A549 (cell line): Measurements from ENCODE around the gene EXOC2. TPM values are rescaled to one million over a fixed set of nuclear protein-coding genes. Genes with fewer than 3 reads are reported as not detected.

Experiments used
- ATAC-seq, 2 experiments: fragments of 200-7000 bp in 1 of 2; fragments of >200 bp in 1 of 2; cut with Nextera tagmentation in 1 of 2; cut with Tn5 transposase in 1 of 2; 3 replicates each; pipeline versions ENCODE4 v1.8.0 to v1.9.1; 2018 to 2020; ENCODE audit warnings: mild to moderate bottlenecking in 1 of 2, moderate library complexity in 1 of 2
- CTCF ChIA-PET: fragments of 300-600 bp; sonication (Branson Sonifier 250); formaldehyde crosslinking; extraction: SDS; loops from one replicate; lab custom pipeline; 2021; ENCODE audit warnings: antibody characterized with exemption, inconsistent platforms; lab: Yijun Ruan, JAX
- POLR2A ChIA-PET: fragments of 350-600 bp; formaldehyde crosslinking; extraction: SDS; loops from one replicate; lab custom pipeline; 2021; ENCODE audit warnings: antibody characterized with exemption, inconsistent platforms; lab: Yijun Ruan, JAX
- DNase-seq, 2 experiments: peaks; one replicate each; pipeline versions ENCODE4 v3.0.0 to v3.0.0-alpha.2; 2011 to 2016; ENCODE audit warnings: low read depth in 1 of 2, low spot score in 1 of 2
- FAIRE-seq: peaks from 2 replicates; lab custom pipeline; 2011; peaks lifted over from hg19 to GRCh38; lab: Jason Lieb, UNC
- H3K27ac ChIP-seq, 2 experiments: fragments of >200 bp; sonication (Bioruptor Twin); formaldehyde crosslinking; 3 replicates each; pipeline ENCODE4 v1.5.1; 2016 to 2017
- H3K4me1 ChIP-seq: fragments of >200 bp; sonication (Bioruptor Twin); formaldehyde crosslinking; 3 replicates; pipeline ENCODE4 v1.6.1; 2016
- H3K4me2 ChIP-seq: fragments of >200 bp; sonication (Bioruptor Twin); formaldehyde crosslinking; 3 replicates; pipeline ENCODE4 v1.6.1; 2016
- H3K4me3 ChIP-seq: fragments of >200 bp; sonication (Bioruptor Twin); formaldehyde crosslinking; 3 replicates; pipeline ENCODE4 v1.5.1; 2016
- H3K9me3 ChIP-seq: fragments of >200 bp; sonication (Bioruptor Twin); formaldehyde crosslinking; 3 replicates; pipeline ENCODE4 v1.6.1; 2016
- CBX2 ChIP-seq: fragments of 200-600 bp; sonication (generic); IDR thresholded peaks from 2 replicates; pipeline ENCODE4 v1.6.1; 2016; ENCODE audit warnings: low read depth, mild to moderate bottlenecking, borderline replicate concordance
- CHD4 ChIP-seq: fragments of 200-600 bp; sonication (generic); IDR thresholded peaks from 2 replicates; pipeline ENCODE4 v1.6.1; 2016; ENCODE audit warnings: antibody characterized with exemption, mild to moderate bottlenecking, borderline replicate concordance
- FOSB ChIP-seq: fragments of 250-450 bp; sonication (Bioruptor Pico); IDR thresholded peaks from 2 replicates; pipeline ENCODE4 v1.5.0; 2020; ENCODE audit warnings: mild to moderate bottlenecking, moderate library complexity
- JUN ChIP-seq, 2 experiments: fragments of >200 bp; sonication (Bioruptor Twin); formaldehyde crosslinking; IDR thresholded peaks; 2 replicates in 1 of 2; 3 replicates in 1 of 2; pipeline ENCODE4 v1.6.1; 2016 to 2017
- KDM5A ChIP-seq: fragments of 200-600 bp; sonication (generic); IDR thresholded peaks from 2 replicates; pipeline ENCODE4 v1.6.1; 2016; ENCODE audit warnings: antibody characterized with exemption, mild to moderate bottlenecking
- MAZ ChIP-seq: fragments of 150-350 bp; IDR thresholded peaks from 2 replicates; pipeline ENCODE4 v1.6.1; 2014; ENCODE audit warnings: antibody characterized with exemption, low read depth, low read length, borderline replicate concordance
- PHF8 ChIP-seq: fragments of 200-600 bp; sonication (generic); IDR thresholded peaks from 2 replicates; pipeline ENCODE4 v1.6.1; 2016; ENCODE audit warnings: low read depth, mild to moderate bottlenecking, antibody characterized with exemption, moderate library complexity, borderline replicate concordance
- POLR2A ChIP-seq: IDR thresholded peaks from 2 replicates; pipeline ENCODE4 v1.6.1; 2012; ENCODE audit warnings: mild to moderate bottlenecking, low read length
- ZSCAN20 ChIP-seq: fragments of 250-450 bp; sonication (Bioruptor Pico); IDR thresholded peaks from 2 replicates; pipeline ENCODE4 v1.8.0; 2022; ENCODE audit warnings: mild to moderate bottlenecking, moderate library complexity
- WGBS: methylation state at CpG from one replicate; pipeline ENCODE4 v1.1.6; 2017; ENCODE audit errors: missing lambda C conversion rate; 5-methylcytosine and 5-hydroxymethylcytosine counted together
- polyA minus RNA-seq: library from RNA; depleted of rRNA, polyadenylated mRNA; stranded (reverse); fragments of >200 nt; gene quantifications from 2 replicates; pipeline ENCODE4 v1.2.3, GENCODE V29; 2011; rRNA and poly(A)+ RNA removed
- polyA plus RNA-seq, 4 experiments: library from polyadenylated mRNA; depleted of rRNA in 3 of 4; stranded (reverse); fragments of >200 nt; fragmentation: RNase III in 1 of 4; extraction: RNeasy Plus Mini Kit Qiagen cat#74134 plus additional on column Dnase treatment in 1 of 4; gene quantifications; 2 replicates in 3 of 4; 3 replicates in 1 of 4; pipeline ENCODE4 v1.2.3, GENCODE V29; 2011 to 2017
- TF ChIP-seq, protein P1 (sequence below): fragments of >200 bp; sonication (Bioruptor Twin); formaldehyde crosslinking; IDR thresholded peaks from 3 replicates; pipeline ENCODE4 v1.6.1; 2016
- TF ChIP-seq, protein P2 (sequence below): IDR thresholded peaks from 2 replicates; pipeline ENCODE4 v1.6.1; 2012
- TF ChIP-seq, protein P3 (sequence below): fragments of 150-350 bp; IDR thresholded peaks from 2 replicates; pipeline ENCODE4 v1.6.1; 2014; ENCODE audit warnings: low read depth, mild to moderate bottlenecking, low read length

Gene EXOC2, protein sequence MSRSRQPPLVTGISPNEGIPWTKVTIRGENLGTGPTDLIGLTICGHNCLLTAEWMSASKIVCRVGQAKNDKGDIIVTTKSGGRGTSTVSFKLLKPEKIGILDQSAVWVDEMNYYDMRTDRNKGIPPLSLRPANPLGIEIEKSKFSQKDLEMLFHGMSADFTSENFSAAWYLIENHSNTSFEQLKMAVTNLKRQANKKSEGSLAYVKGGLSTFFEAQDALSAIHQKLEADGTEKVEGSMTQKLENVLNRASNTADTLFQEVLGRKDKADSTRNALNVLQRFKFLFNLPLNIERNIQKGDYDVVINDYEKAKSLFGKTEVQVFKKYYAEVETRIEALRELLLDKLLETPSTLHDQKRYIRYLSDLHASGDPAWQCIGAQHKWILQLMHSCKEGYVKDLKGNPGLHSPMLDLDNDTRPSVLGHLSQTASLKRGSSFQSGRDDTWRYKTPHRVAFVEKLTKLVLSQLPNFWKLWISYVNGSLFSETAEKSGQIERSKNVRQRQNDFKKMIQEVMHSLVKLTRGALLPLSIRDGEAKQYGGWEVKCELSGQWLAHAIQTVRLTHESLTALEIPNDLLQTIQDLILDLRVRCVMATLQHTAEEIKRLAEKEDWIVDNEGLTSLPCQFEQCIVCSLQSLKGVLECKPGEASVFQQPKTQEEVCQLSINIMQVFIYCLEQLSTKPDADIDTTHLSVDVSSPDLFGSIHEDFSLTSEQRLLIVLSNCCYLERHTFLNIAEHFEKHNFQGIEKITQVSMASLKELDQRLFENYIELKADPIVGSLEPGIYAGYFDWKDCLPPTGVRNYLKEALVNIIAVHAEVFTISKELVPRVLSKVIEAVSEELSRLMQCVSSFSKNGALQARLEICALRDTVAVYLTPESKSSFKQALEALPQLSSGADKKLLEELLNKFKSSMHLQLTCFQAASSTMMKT
- polyA plus RNA-seq (2011; rRNA removed) (22.0 and 22.9 TPM in 2 replicates), polyA plus RNA-seq (2017; fragmentation: RNase III; extraction: RNeasy Plus Mini Kit Qiagen cat#74134 plus additional on column Dnase treatment) (13.1 to 13.6 TPM (median 13.3 TPM) in 3 replicates), polyA minus RNA-seq (25.6 and 32.6 TPM in 2 replicates)
- polyA plus RNA-seq (2012; cell fraction: cytosol; rRNA removed): 8.6 and 8.8 TPM in 2 replicates
- 8.6 and 8.7 TPM in 2 replicates for polyA plus RNA-seq (2012; cell fraction: nucleus; rRNA removed)

DNA sequence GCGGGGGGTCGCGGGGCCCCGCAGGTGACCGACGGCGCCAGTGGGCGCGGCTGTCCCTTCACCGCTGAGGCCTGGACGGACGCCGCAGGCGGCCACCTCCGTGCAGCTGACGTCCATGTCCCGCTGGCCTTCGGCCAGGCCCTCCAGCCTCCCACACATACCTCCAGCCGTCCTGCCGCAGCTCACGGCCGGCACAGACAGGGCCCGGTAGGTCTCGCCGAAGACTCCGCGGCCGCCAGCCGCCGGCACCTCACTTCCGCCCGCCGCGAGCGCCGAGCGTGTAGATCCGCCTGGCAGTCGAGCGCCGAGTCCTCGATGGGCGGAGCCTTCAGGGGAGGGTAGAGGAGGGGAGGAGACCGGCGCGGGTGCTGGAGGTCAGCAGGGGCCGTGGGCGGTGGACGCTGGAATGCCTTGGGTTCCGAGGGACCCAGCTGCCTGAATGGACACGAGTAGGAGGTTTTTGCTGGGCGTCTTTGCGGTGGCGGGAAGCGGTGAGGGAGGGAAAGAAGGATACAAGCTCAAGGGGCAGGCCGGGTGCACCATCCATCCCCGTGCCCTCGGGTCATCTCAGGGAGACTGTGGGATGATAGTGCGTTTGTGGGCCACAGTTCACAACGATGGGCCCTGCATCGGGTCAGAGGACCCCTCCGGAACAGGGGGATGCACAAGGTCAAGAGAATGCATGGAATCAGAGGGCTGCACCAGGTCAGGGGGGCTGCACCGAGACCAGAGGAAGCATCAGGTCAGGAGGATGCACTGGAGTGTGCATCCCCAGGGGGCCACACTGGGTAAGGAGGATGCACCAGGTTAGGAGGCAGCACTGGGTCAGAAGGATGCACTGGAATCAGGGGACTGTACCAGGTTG, at the start of gene EXOC2:
Gene EXOC2 (minus strand): TSS at position 282 of the 865 bp plus-strand sequence. CDS start 55,321 bp downstream, outside the sequence.
- ATAC-seq (peak; percentile 93 to 94), DNase-seq (peak; percentile 35 to 80), FAIRE-seq (no peak)
- ChIA-PET POLR2A (interaction anchor here (0.9 to 1.7 kb wide), 2 partner anchors 9 to 13 kb away, joined by 5 to 10 read pairs; no protein-coding TSS in a partner anchor), CTCF (interaction anchor here (1.1 to 1.3 kb wide), 2 partner anchors 10 to 505 kb away, joined by 3 read pairs; no protein-coding TSS in a partner anchor)
- TF ChIP-seq, protein P1, sequence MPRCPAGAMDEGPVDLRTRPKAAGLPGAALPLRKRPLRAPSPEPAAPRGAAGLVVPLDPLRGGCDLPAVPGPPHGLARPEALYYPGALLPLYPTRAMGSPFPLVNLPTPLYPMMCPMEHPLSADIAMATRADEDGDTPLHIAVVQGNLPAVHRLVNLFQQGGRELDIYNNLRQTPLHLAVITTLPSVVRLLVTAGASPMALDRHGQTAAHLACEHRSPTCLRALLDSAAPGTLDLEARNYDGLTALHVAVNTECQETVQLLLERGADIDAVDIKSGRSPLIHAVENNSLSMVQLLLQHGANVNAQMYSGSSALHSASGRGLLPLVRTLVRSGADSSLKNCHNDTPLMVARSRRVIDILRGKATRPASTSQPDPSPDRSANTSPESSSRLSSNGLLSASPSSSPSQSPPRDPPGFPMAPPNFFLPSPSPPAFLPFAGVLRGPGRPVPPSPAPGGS: 0 out of 3 replicates have a peak, but pooled peaks have one; percentile 29
- TF ChIP-seq CBX2: no peak
- TF ChIP-seq, protein P2, sequence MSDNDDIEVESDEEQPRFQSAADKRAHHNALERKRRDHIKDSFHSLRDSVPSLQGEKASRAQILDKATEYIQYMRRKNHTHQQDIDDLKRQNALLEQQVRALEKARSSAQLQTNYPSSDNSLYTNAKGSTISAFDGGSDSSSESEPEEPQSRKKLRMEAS: peak; percentile 75
- peak in 1 of 2 experiments; percentile 60; a peak in 1 of 5 replicates for TF ChIP-seq JUN (IDR thresholded peaks at IDR 0.05)
- TF ChIP-seq MAZ: peak; percentile 87
- TF ChIP-seq PHF8: peak; percentile 70
- no peak for TF ChIP-seq CHD4
- TF ChIP-seq POLR2A: peak; percentile 69
- TF ChIP-seq, protein P3, sequence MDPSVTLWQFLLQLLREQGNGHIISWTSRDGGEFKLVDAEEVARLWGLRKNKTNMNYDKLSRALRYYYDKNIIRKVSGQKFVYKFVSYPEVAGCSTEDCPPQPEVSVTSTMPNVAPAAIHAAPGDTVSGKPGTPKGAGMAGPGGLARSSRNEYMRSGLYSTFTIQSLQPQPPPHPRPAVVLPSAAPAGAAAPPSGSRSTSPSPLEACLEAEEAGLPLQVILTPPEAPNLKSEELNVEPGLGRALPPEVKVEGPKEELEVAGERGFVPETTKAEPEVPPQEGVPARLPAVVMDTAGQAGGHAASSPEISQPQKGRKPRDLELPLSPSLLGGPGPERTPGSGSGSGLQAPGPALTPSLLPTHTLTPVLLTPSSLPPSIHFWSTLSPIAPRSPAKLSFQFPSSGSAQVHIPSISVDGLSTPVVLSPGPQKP: 0 out of 2 replicates have a peak, but pooled peaks have one; percentile 67
- 0 out of 2 replicates have a peak, but pooled peaks have one; percentile 16 for TF ChIP-seq KDM5A
- no peak for TF ChIP-seq FOSB (CRISPR knock-in tag)
- 0% methylated on average over 9 of the region's 63 CpGs for WGBS
- H3K4me1 ChIP-seq: peaks cover 11% of the 10 kb centered on the region
- H3K4me3 ChIP-seq: peak within 1 kb of the TSS; percentile 95
- peak within 1 kb of the TSS; percentile 93 to 99 for H3K27ac ChIP-seq
- peak within 1 kb of the TSS; percentile 89 for H3K4me2 ChIP-seq
- no peaks in the 10 kb centered on the region for H3K9me3 ChIP-seq

DNA sequence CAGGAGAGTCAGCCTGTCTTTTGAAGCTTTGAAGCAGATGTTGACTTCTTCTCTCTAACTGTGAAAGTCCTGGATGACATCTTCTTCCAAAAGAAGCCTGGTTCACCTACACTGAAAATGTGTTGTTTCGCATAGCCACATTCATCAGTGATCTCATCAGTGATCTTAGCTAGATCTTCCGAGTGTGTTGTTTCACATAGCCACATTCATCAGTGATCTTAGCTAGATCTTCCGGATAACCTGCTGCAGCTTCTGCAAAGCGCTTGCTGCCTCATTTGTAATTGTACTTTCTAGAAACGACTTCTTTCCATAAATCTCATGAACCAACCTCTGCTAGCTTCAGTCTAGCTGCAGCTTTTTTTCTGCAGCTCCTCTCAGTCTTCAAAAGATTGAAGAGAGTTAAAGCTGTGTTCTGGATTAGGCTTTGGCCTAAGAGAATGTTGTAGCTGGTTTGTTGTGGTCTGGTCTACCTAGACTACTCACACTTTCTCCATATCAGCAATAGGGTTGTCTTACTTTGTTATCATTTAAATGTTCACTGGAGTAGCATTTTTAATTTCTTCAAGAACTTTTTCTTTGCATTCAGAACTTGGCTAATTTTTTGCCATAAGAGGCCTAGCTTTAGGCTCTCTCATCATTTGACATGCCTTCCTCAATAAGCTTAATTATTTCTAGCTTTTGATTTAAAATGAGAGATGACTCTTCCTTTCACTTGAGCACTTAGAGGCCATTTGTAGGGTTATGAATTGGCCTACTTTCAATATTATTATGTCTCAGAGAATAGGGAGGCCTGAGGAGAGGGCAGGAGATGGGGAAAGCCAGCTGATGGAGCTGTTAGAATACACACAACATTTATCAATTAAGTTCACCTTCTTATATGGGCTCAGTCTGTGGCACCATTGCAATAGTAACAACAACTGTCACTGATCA, 48.7 kb upstream of the EXOC2 start:
- Histone ChIP-seq H3K27ac (no peak overlapping the region), H3K4me3 (no peak overlapping the region), H3K4me2 (no peak overlapping the region), H3K9me3 (no peaks in the 10 kb centered on the region), H3K4me1 (no peaks in the 10 kb centered on the region)
- no peak for TF ChIP-seq ZSCAN20 (CRISPR knock-in tag)
- DNase-seq: no peak
- POLR2A ChIA-PET: no interaction called here
- no peak for FAIRE-seq
- 81% methylated on average over 5 of the region's 5 CpGs for WGBS
- CTCF ChIA-PET: interaction anchor here (0.6 kb wide), 1 partner anchor 45 kb away, joined by 3 read pairs; no protein-coding TSS in a partner anchor
- no peak for ATAC-seq
